GM12875 (cell line): ENCODE measurements around the gene CABLES1.

Experiments used
- H3K4me3 ChIP-seq: one replicate; pipeline ENCODE4 v1.5.1; 2011; ENCODE audit warnings: low read depth, low read length, control low read depth
- CTCF ChIP-seq: IDR thresholded peaks from 2 replicates; pipeline ENCODE4 v1.5.1; 2011; ENCODE audit warnings: low read depth, mild to moderate bottlenecking, control low read depth, inconsistent platforms, low read length, moderate library complexity, borderline replicate concordance; ENCODE audit not compliant: insufficient read depth

CABLES1 gene

GRCh38 chr18:23301972-23302371 lies 166.7 kb downstream of the CABLES1 start:
- TF ChIP-seq CTCF: no peak
- H3K4me3 ChIP-seq: no peak overlapping the region

GRCh38 chr18:23302511-23302850 lies 167.2 kb downstream of the CABLES1 start:
- H3K4me3 ChIP-seq: no peak overlapping the region

GRCh38 chr18:23302851-23303527 lies 167.7 kb downstream of the CABLES1 start:
- no peak overlapping the region for H3K4me3 ChIP-seq
- no peak for TF ChIP-seq CTCF

More at GRCh38 chr18:23302511-23302850, 167.2 kb downstream of the CABLES1 start:
- no peak for TF ChIP-seq CTCF

GRCh38 chr18:23306822-23307221 lies 171.5 kb downstream of the CABLES1 start:
- no peak overlapping the region for H3K4me3 ChIP-seq
- TF ChIP-seq CTCF: no peak

- H3K4me3 ChIP-seq: no peak overlapping the region
- TF ChIP-seq CTCF: no peak
Observed at GRCh38 chr18:23307567-23308295, 172.4 kb downstream of the CABLES1 start.
